NCI-H526 (cell line): ENCODE data around the gene NUBP1.
"Not testable (repeated sequence)": the region's sequence is repeated elsewhere in the genome, so short reads cannot be mapped to it uniquely, and the experiment has no call there.

Experiments
- DNase-seq, 2 experiments: peaks; one replicate each; lab custom pipeline; 2025; lab: John Stamatoyannopoulos, UW

NUBP1 gene

DNA sequence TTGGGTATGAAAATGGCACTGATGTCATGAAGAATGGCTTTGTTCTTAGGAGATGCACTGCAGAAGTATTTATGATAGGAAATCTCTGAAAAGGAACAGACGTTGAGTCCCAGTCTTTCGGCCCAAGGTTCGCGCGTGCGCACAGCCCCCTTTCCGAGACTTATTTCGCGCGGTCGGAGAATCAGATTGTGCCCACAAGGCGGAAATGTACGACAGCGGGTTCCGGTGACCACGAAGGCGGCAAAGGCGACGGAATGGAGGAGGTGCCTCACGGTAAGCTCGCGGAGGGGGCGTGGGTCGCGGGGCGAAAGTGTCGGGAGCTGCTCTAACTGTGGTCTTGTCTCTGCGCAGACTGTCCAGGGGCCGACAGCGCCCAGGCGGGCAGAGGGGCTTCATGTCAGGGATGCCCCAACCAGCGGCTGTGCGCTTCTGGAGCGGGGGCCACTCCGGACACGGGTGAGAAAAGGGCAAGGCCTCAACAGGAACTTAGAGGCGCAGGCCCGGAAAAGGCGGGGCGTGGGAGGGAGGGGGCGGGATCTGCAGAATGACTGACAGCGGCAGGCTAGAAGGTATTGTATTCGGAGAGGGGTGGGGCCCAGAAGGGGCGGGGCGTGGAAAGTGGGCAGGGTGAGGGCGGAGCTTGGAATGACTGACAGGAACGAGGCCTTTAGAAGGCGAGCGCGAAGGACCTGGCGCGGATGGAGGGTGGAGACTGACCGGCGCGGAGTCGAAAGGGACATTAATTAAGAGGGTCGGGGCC is at the start of gene NUBP1:
Gene NUBP1, plus strand, starts transcription at position 233 of the 760 bp plus-strand sequence. Its CDS starts 22 bp downstream, at position 255.
- DNase-seq = peak; percentile 98 to 100

GRCh38 chr16:10693889-10694288 is 49.8 kb upstream of the NUBP1 start:
- no peak for DNase-seq

DNA sequence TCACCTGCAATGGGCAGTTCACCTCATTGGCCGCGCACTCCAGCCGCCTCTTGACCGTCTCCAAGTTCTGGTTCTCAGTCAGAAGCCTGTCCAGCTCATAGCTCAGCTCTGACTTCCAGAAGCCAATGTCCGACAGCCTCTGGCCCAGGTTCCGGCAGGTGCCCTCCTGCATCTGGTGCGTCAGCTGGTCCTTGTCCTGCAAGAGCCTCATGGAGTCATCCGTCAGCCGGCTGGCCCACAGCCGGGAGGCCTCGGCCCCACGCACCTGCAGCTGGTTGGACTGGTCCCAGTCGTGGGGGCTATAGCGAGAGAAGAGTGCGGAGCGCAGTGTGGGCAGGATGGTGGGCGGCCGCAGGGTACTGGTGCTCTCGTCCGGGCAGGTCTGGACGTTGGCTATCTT is 49.3 kb upstream of the NUBP1 start:
- DNase-seq = no peak

DNA sequence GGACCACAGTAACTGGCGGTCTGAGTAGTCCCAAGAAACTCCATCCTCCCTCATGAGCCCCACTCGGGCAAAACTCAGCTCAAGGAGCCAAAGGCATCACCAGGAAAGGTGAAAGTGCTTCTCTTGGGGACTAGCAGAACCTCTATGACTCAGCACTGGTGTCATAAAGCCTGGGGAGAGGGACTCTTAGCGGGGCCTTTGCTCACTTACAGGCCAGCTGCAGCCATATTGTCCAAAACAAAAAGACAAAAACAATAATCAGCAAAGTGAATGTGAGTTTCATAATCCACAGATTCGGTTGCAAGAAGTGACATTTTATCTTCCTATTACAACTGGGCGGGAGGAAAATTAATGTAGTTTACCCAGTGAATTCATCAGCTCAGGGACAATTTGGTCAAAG is 48.8 kb upstream of the NUBP1 start, which contains the start of gene TEKT5:
Gene TEKT5, minus strand, starts transcription at position 101 of the 400 bp plus-strand sequence. Its CDS starts 57 bp downstream, at position 44.
- no peak for DNase-seq

- no peak for DNase-seq
Measured at GRCh38 chr16:10699756-10700155, 43.9 kb upstream of the NUBP1 start.

DNA sequence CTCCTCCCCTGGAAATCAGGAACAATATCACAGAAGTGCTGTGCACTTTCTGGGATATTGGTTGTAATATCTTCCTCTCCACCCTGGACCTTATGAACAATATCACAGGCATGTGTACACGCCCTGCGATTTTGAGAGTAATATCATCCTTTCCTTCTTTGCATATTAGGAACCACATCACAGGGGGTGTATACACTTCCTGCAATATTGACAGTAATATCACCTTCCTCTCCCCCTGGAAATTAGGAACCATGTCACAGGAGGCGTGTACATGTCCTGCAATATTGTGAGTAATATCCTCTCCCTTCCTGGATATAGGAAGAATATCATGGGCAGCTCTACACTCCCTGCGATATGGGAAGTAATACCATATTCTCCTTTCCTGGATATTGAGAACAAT is 34.7 kb upstream of the NUBP1 start:
- no peak for DNase-seq

- no peak for DNase-seq
Measured at GRCh38 chr16:10728003-10728887, 15.4 kb upstream of the NUBP1 start.

GRCh38 chr16:10729104-10730048 is 14.3 kb upstream of the NUBP1 start:
- no peak for DNase-seq

- peak in 1 of 2 experiments; percentile 18 for DNase-seq
Measured at GRCh38 chr16:10731790-10732189, 11.9 kb upstream of the NUBP1 start.

DNA sequence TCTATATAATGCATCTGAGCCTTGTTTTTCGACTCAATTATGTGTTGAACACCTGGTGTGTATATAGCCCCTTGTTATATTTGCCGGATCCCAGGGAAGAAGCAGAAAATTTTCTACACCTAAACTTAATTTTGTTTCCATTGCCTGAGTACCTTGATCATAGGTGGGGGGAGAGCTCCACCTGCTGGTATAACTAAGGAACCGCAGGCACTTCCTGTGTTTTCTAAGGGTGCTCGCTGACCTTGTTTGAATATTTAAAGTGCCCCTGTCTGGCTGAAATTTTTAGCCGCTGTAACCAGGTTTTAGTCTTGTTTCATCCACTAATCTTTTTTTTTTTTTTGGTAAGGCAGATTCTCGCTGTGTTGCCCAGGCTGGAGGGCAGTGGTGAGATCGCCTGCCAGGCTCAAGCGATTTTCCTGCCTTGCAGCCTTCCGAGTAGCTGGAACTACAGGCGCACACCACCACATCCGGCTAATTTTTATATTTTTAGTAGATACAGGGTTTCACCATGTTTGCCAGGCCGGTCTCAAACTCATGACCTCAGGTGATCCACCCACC is 6.5 kb upstream of the NUBP1 start:
- peak; percentile 43 to 85 for DNase-seq

- no peak for DNase-seq
Measured at GRCh38 chr16:10738231-10739077, 5.2 kb upstream of the NUBP1 start.

GRCh38 chr16:10740000-10740844 is 3.4 kb upstream of the NUBP1 start:
- no peak for DNase-seq

DNA sequence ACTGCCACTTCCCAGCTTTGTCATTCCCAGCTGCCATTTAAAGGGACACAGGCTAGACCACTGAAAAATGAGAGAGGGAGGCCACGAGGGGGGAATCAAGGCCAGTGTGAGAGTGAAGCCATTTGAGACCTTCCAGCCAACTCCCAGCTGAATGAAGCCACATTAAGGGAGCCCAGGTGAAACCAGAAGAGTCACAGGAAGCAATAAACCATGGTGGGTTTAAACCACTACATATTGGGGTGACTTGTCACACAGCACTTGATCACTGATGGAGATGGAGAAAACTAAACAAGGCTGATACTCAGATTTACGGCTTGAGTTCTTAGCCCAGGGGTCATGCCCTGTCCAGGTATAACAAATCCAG is 2.8 kb upstream of the NUBP1 start:
- DNase-seq = no peak

GRCh38 chr16:10741249-10741648 is 2.4 kb upstream of the NUBP1 start:
- DNase-seq = not testable (repeated sequence)

DNA sequence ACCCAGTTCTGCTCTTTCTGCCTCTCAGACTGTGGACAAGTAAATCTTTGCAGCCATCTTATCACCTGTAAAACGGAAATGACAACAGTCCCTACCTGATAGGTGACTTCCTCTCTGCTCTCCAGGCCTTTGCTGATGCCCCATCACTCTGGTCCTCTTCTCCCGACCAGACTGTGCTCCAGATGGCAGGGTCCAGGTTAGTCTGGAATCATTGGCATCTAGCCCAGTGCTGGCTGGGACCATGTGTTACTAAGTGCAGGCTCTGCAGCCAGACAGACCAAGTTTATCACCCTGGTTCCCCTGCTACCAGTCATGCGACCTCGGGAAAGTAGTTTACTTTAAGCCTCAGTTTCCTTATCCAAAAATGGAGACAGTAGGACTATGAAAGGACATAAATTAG is 1.8 kb upstream of the NUBP1 start:
- no peak for DNase-seq

DNA sequence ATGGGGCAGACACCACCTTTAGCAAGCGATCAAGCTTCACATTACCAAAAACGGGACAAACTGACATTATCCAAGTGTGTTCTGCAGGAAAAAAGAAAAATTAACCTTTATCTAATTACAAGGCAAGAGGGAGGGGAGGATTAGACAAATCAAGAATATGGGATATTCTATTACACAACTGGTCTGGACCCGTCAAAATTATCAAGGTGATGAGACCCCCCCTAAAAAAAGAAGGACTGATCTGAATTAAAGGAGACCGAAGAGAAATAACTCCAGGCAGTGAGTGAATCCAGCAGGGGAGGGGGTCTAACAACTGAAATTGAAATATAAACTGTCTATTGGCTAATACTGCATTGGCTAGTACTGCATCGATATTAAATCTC is 424 bp upstream of the NUBP1 start:
- DNase-seq = no peak

- DNase-seq = no peak
Measured at GRCh38 chr16:10744370-10745030, 858 bp downstream of the NUBP1 start.

GRCh38 chr16:10745841-10746240 is 2.2 kb downstream of the NUBP1 start:
- DNase-seq = no peak

- no peak for DNase-seq
Measured at GRCh38 chr16:10750793-10751192, 7.2 kb downstream of the NUBP1 start.
